ENCODE measurements around the gene OLFM1.
"Not testable (repeated sequence)": the region's sequence is repeated elsewhere in the genome, so short reads cannot be mapped to it uniquely, and the experiment has no call there.

Gene OLFM1

GRCh38 chr9:135106551-135107270 lies 19.2 kb downstream of the OLFM1 start:
- no peak for DNase-seq (ENCODE audit: low read depth in 2 of 2)

DNA sequence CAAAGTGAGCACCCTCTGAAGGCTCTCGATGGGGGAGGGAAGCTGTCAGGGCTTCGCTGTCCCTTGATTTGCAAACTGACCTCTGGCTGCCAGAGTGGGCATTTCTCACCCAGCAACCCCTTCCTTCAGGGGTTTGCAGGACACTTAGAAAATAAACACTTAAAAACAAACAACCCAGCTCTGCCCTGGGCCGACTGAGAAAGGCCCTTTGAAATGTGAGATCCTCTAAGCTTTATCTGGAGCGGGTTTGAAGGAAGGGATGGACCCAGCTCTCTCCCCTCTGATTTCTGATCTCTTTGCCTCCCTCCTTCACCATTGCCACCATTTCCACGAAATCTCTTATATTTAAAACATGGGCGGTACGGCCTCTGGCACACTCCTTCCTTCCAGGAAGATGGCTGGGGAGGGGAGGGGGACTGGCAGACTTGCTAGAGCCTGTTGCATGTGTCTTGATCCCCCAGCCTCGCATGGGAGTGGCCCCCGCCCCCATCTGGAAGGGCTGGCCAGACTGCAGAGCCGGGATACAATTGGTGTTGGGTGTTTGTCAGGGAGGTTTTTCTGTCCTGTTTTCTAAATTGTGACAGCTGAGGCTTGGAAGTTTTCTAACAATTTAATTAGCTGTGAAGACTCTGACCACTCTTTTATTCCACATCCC lies 20.2 kb downstream of the OLFM1 start:
- no peak for DNase-seq (ENCODE audit: low read depth in 2 of 2)

GRCh38 chr9:135108831-135109510 lies 21.5 kb downstream of the OLFM1 start:
- no peak for DNase-seq (ENCODE audit: low read depth in 2 of 2)

- DNase-seq (ENCODE audit: low read depth in 2 of 2): no peak
Observed at GRCh38 chr9:135109650-135110049, 22.2 kb downstream of the OLFM1 start.

- DNase-seq (ENCODE audit: low read depth in 2 of 2): no peak
Observed at GRCh38 chr9:135110416-135110815, 22.9 kb downstream of the OLFM1 start.

DNA sequence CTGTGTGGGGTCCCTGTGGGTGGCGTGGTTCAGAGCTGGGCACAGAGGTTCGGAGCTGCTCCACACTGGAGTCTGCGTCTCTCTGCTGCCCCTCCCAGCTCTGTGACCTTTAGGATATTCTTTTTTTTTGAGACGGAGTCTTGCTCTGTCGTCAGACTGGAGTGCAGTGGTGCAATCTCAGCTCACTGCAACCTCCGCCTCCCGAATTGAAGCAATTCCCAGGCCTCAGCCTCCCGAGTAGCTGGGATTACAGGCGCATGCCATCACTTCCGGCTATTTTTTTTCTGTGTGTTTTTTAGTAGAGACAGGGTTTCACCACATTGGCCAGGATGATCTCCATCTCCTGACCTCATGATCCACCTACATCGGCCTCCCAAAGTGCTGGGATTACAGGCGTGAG lies 24.1 kb downstream of the OLFM1 start:
- not testable (repeated sequence) for DNase-seq (ENCODE audit: low read depth in 2 of 2)

GRCh38 chr9:135116371-135116770 lies 28.9 kb downstream of the OLFM1 start:
- no peak for DNase-seq (ENCODE audit: low read depth in 2 of 2)

- no peak for DNase-seq (ENCODE audit: low read depth in 2 of 2)
Observed at GRCh38 chr9:135116881-135117280, 29.4 kb downstream of the OLFM1 start.

- no peak for DNase-seq (ENCODE audit: low read depth in 2 of 2)
Observed at GRCh38 chr9:135117281-135117680, 29.8 kb downstream of the OLFM1 start.

- no peak for DNase-seq (ENCODE audit: low read depth in 2 of 2)
Observed at GRCh38 chr9:135119496-135120064, 32.1 kb downstream of the OLFM1 start.

- DNase-seq (ENCODE audit: low read depth in 2 of 2): no peak
Observed at GRCh38 chr9:135120249-135120648, 32.8 kb downstream of the OLFM1 start.

DNA sequence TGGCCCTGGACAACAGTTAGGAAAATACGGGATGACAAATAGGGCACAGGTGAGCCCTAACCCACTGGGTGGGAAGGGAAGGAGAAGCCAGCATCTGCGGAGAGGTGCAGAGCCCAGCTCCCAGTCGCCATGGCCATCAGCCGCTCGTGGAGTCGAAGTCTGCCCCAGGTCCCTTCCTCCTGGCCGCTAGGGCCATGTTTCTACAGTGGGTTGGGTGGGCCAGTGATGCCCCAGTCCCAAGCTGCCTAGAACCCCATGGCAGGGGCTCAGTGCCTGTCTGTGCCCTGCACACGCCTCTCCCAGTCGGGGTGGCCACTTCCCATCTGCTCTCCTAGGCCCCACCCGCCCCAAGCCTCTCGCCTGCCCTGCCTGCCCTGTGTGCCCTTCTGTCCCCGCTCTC lies 34.8 kb downstream of the OLFM1 start:
- DNase-seq (ENCODE audit: low read depth in 2 of 2): no peak

GRCh38 chr9:135123126-135123772 lies 35.8 kb downstream of the OLFM1 start:
- DNase-seq (ENCODE audit: low read depth in 2 of 2): no peak

DNA sequence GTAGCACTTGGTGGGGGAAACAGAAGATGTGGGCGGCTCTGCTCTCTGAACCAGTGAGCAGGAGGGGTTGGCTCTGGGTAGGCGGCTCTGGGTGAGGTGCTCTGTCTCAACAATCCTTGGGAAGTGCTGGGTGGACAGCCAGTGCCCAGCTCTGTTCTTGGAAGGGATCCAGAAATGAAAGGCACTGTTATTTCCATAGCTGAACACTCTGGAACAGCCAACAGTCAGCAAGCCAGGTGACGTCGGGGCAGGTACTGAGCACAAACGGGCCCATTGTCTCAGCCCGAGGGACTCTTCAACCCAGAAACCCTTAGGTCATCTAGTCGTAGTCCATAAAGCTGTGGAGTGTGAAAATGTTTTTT lies 36.3 kb downstream of the OLFM1 start:
- DNase-seq (ENCODE audit: low read depth in 2 of 2): no peak

- no peak for DNase-seq (ENCODE audit: low read depth in 2 of 2)
Observed at GRCh38 chr9:135126451-135127187, 39.2 kb downstream of the OLFM1 start.

GRCh38 chr9:135127718-135128670 lies 40.5 kb downstream of the OLFM1 start:
- DNase-seq (ENCODE audit: low read depth in 2 of 2): no peak

DNA sequence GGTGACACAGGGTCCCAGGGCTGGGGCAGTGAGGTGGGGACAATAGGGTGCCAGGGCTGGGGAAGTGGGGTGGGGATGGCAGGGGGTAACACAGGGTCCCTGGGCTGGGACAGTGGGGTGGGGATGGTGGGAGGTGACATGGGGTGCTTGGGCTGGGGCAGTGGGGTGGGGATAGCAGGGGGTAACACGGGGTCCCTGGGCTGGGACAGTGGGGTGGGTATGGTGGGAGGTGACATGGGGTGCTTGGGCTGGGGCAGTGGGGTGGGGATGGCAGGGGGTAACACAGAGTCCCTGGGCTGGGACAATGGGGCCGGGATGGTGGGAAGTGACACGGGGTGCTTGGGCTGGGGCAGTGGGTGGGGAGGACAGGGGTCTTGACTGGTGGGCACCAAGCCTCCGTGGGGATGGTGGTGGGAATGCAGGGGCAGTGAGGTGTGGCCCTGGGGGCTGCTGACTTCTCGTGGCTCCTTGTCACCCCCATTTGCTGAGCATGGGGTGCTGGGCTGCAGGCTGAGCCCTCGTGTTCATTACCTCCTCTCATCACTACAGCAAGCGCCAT lies 41.7 kb downstream of the OLFM1 start:
- no peak for DNase-seq (ENCODE audit: low read depth in 2 of 2)

GRCh38 chr9:135130207-135130976 lies 42.9 kb downstream of the OLFM1 start:
- no peak for DNase-seq (ENCODE audit: low read depth in 2 of 2)

DNA sequence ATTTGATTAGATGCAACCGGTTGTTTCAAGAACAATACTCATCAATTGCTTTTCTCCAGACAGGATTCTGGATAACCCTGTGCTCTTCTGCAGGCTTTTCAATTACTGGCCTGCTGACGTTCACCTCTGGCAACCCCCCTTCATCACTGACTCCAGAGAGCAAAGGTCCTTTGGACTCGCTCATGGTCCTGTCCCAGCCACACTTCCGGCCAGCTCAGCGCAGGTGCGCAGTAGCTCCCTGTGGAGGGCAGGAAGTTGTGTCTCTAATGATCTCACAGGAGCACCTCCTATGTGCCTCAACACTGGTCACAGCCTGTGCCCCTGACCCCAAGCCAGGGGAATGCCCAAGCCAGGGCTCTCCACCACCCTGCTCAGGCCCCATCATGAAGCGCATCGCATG lies 44.0 kb downstream of the OLFM1 start:
- no peak for DNase-seq (ENCODE audit: low read depth in 2 of 2)
